GM19438 (cell line): ENCODE measurements around the gene CNTN5.

ENCODE experiments used
- ATAC-seq: cut with Tn5 transposase; IDR thresholded peaks from one replicate; pipeline ENCODE4 v1.9.1; 2021; ENCODE audit warnings: low read depth; ENCODE audit not compliant: unreplicated experiment

Gene CNTN5

GRCh38 chr11:99584830-99585229 lies 564.1 kb downstream of the CNTN5 start:
- no peak for ATAC-seq

- ATAC-seq = no peak
These were observed 564.9 kb downstream of the CNTN5 start for GRCh38 chr11:99585606-99586005.

- ATAC-seq = no peak
These were observed 569.0 kb downstream of the CNTN5 start for GRCh38 chr11:99589771-99590170.

- ATAC-seq = no peak
These were observed 571.5 kb downstream of the CNTN5 start for GRCh38 chr11:99592266-99592665.

DNA sequence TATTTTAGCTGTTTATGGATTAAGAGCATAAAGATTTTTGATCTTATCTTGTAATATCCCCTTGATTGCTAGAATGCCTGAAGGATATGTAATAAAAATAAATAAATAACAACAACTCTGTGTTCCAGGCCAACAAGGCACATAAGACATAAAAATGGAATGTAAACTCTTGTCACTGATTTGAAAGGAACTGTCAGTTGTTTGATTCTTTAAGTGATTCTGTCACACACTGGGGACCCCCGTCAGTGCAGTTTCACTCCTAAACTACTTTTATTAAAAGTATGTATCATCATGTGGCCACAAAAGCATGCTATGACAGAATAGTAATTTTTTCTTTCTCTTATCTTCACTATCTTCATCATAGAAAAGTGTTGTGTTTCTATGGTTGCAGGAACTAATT lies 572.4 kb downstream of the CNTN5 start:
- no peak for ATAC-seq

DNA sequence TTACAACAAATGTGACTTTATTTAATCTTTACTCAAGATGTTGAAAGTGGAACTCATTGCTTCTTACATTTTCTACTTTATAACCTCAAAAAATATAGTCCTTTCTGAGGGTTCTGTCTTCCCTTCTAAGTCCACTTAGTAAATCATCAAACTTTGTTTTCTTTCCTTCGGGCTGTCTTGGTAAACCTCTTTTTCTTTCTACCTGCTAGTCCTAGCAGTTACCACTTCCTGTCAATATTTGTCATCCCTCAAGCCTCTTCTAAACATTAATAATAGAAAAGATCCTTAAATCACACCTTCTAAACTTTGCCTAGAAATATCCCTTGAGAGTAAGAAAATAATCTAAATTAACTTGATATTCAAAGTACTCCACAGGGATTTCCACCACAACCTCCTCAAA lies 580.4 kb downstream of the CNTN5 start:
- ATAC-seq = peak; percentile 66

DNA sequence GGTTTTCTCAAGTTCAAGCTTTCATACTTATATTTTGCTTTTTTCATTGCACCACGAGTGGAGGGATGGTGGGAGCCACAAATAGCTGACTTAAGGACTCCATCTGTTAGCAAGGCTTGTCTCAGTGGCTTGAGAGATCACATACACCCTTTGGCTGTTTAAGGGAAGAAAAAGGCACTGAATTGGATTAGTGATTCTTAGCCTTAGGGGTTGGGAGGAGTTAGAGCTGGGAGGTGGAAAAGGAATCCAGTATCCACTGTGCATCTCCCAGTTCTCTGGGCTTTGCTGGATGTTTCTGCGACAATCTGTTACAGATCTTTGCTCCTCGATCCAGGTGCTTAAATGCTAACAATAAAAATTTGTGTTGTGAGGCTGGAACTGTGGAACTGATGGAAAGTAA lies 593.6 kb downstream of the CNTN5 start:
- ATAC-seq = no peak

DNA sequence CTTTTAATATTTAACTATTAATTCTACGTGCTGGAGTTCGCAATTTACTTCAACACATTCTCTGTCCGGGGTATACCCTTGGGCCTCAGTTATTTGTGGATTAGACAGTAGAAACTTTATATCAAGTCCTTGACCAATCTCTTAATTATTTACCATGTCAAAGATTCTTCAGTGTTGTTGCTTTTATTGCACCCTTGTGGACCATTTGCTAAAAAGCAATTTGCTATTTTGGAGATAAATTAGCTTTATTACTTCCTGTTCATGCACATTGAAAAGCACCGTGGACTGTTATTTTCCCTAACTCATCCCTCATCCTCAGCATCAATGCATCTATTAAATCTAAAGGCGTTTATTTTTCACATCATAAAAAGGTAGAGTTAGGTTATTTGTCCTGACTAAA lies 609.9 kb downstream of the CNTN5 start:
- no peak for ATAC-seq

DNA sequence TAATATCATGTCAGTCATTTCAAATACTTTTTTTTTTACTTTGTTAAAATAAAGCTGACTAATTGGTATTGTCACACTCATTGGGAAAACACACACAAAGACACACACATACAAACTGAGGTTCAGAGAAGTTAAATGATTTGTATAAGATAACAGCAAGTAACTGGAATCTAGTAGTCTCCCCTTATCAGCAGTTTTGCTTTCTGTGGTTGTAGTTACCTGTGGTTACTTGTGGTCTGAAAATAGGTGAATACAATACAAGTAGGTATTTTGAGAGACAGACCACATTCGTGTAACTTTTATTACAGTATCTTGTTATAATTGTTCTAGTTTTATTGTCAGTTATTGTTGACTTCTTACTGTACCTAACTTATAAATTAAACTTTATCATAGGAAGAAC lies 610.9 kb downstream of the CNTN5 start:
- no peak for ATAC-seq

DNA sequence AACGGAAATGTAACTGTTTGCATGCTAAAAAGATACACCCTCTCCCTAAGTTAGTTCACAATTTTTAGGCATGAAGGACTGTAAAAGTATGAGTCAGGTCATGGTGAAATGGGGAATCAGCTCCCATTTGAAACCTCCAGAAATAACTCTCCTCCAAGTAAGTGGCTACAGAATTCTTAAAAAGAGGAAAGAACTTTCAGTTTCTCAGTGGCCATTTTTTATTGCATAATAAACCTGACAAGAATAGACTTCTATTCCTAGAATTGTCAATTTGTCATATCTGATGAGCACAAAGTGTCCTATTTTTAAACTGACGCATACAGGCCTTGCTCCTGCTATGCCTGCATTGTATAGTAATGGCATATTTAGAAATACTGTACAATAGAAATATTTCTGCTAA lies 612.2 kb downstream of the CNTN5 start:
- no peak for ATAC-seq

GRCh38 chr11:99634581-99634980 lies 613.8 kb downstream of the CNTN5 start:
- no peak for ATAC-seq

DNA sequence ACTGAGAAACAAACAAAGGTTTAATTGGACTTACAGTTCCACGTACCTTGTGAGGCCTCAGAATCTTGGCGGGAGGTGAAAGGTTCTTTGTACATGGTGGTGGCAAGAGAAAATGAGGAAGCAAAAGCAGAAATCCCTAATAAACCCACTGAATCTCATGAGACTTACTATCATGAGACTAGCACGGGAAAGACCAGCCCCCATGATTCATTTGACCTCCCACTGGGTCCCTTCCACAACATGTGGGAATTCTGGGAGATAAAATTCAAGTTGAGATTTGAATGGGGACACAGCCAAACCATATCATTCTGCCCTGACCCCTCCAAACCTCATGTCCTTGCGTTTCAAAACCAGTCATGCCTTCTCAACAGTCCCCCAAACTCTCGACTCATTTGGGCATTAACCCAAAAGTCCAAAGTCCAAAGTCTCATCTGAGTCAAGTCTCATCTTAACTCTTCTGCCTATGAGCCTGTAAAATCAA lies 617.4 kb downstream of the CNTN5 start:
- ATAC-seq = no peak

- no peak for ATAC-seq
These were observed 619.9 kb downstream of the CNTN5 start for GRCh38 chr11:99640671-99641070.

GRCh38 chr11:99645934-99646333 lies 625.2 kb downstream of the CNTN5 start:
- ATAC-seq = no peak

GRCh38 chr11:99670067-99670676 lies 649.4 kb downstream of the CNTN5 start:
- ATAC-seq = no peak

GRCh38 chr11:99671808-99672409 lies 651.2 kb downstream of the CNTN5 start:
- no peak for ATAC-seq

- ATAC-seq = no peak
These were observed 655.5 kb downstream of the CNTN5 start for GRCh38 chr11:99676292-99676691.

GRCh38 chr11:99682171-99682570 lies 661.4 kb downstream of the CNTN5 start:
- no peak for ATAC-seq

DNA sequence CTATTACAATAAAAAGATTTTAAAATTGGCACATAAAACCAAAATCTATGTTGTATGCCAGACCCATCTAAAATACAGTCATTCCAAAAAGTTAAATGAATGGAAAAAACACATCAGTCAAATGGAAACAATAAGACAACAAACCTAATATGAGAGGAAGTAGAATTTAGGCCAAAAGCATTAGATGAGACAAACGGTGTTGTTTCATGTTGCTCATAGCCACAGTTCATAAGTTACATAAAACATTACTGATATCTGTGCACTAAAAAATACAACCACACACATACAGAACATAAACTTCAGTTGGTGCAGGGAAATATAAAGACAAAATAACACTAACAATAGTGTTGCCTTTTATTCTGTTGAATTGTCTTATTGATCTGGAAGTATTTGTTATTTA lies 661.9 kb downstream of the CNTN5 start:
- ATAC-seq = no peak

GRCh38 chr11:99683933-99684332 lies 663.2 kb downstream of the CNTN5 start:
- ATAC-seq = no peak

DNA sequence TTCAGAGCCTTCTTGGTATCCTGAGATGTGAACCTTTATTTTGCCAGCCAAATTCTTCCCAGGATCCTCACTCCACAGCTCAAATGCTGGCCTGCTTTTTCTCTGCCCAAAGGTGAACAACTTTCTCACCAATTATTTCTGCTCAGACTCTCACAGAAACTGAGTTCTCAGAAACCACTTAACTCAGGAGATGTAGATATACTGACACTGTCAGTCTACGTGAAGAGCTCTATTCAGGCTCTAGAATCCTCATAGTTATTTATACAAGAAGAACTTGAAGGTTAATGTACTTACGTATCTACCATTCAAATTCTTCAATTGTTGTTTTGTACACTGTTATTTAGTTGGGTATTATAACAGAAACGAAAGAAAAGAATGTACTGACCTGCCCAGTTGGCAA lies 666.1 kb downstream of the CNTN5 start:
- no peak for ATAC-seq

GRCh38 chr11:99687320-99687719 lies 666.6 kb downstream of the CNTN5 start:
- no peak for ATAC-seq
